Stimulated activated CD4-positive, alpha-beta T cell treated with anti-CD3 and anti-CD28 coated beads, Interleukin-12 subunit alpha, Interleukin-12 subunit beta, amount 100 ng/mL, for 24 hours (primary cell): Measurements from ENCODE around the gene SH2B2.

ENCODE experiments used
- DNase-seq, 2 experiments: peaks; one replicate each; pipeline ENCODE4 v3.0.0-alpha.2; 2020; ENCODE audit warnings: low read depth in 2 of 2

SH2B2 gene

DNA sequence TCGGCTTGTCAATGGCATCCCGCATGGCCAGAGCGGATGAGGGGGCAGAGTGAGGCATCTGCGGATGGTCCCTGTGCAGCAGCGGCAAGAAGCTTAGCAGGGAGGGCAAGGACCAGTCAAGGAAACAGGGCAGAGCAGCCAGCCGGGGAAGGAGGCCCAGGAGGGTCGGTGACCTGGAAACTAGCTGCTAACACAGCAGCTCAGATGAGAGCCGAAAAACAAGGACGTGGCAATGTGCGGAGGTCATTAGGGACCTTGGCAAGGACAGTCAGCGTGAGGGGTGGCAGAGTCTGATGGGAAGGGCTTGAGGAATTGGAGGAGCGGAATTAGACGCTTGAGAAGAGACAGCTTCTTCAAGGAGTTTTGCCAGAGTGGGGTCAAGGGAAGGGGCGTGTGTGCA, 20.1 kb upstream of the SH2B2 start:
- DNase-seq = no peak

DNA sequence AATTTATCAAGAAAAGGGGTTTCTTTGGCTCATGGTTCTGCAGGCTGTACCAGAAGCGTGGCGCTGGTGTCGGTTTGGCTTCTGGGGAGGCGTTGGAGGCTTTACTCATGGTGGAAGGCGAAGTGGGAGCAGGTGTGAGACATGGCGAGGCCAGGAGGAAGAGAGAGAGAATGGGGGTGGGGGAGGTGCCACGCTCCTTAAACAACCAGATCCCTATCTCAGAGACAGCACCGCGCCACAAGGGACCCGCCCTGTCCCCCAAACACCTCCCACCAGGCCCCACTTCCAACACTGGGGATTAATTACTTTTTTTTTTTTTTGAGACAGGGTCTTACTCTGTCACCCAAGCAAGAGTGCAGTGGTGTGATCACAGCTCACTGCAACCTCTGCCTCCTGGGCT, 18.0 kb upstream of the SH2B2 start:
- no peak for DNase-seq

DNA sequence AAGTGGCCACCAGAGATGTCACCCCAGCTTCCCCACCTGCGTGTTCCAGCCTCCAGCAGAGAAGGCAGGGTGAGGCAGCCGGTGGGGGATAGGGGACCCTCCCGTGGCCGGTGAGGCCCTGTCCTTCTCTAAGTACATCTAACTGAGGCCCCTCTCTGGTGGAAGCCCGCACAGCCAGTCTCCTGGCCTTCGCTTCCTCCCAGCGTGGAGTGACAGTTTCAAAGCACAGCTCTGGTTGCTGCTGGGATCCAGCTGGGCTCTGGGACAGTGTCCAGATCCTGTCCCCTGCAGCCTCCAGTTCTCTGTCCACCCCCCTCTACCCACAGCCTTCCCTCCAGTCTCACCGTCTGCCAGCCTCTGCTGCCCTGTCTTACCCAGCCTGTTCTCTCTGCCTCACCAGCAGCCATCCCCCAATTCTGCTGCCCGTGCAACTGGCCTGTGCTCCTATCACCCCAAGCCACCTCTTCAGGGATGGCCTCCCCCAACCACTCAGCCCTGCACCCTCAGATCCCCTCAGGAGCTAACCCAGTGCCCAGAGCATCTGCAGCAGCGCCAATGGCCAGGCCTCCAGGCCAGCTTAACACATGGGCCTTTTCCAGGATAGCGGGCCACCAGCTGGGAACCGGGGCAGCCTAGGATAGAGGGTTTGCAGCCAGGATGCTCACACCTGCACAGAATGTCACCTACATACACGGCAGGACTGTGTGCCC, 16.3 kb upstream of the SH2B2 start:
- no peak for DNase-seq

- DNase-seq = no peak
Measured at GRCh38 chr7:102271158-102271798, 15.4 kb upstream of the SH2B2 start.

- DNase-seq = peak; percentile 46 to 65
Measured at GRCh38 chr7:102272075-102272916, 14.4 kb upstream of the SH2B2 start.

DNA sequence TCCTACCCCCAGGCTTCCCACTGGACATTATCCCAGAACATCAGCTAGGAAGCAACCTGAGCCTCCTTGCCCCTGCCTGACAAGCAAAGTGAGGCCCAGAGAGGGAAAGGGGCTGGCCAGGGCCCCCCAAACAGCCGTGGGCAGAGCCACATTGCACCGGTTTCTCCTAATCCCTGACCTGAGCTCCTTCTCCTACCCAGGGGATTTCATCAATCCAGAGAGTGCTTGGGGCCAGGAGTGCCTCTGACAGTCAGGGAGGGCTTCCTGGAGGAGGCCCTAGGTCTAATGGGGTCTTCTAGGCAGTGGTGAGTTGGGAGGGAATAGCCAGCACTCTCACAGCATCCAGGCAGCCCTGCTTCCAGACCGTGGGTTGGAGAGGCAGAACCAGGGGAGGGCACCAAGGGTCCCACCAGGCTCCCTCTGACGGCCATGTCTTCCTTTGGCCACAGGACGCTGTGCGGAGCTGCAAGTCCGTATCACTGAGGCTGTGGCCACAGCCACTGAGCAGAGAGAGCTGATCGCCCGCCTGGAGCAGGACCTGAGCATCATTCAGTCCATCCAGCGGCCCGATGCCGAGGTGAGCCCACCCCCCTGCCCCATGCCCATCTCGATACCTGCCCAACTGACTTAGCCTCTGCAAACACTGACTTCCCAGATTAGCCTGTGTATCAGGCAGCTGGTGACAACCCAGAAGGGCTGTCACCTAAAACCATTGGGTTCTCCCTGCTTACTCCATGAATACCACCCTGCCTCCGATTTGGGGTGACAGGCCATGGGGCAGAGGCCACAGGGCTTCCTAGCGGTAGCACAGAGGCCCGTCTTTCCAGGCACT, 13.5 kb upstream of the SH2B2 start:
- no peak for DNase-seq

- DNase-seq = no peak
Measured at GRCh38 chr7:102273749-102274712, 12.6 kb upstream of the SH2B2 start.

GRCh38 chr7:102275123-102275703, 11.5 kb upstream of the SH2B2 start:
- no peak for DNase-seq

- no peak for DNase-seq
Measured at GRCh38 chr7:102277901-102278300, 8.8 kb upstream of the SH2B2 start.

DNA sequence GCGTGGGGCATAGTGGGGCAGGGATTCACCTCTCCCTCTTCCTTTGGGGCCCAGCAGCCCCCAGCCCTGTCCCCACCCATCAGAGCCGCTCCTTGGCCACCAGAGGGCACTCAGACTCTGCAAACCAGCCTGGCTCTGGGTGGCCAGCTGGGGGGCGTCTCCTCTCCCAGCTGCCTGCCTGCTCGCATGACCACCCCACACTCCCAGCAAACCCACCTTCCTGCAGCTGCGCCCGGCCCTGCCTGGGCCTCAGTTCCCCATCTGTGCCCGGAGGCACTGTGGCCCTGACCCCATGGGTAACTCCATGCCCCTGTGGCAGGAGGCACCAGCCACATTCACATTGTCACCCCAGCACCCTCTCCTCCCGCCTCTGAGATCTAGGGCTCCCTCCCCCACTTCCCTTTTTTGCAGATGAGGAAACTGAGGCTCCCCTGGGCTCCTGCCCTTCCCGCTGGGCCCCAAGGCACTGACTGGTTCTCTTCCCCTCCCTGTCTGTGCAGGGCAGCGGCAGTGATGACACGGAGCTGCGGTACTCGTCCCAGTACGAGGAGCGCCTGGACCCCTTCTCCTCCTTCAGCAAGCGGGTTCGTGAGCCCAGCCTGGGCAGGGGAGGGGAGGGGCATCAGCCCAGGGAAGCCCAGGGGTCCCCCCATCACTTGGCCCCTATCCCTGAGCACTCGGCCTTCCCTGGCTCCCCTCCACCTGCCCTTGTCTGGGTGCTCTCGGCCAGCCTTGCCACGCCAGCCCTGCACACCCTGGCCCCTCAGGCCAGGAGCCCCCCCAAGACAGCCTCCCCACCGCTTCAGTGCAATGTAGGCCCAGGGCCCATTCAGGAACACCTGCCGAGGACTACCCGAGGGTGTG, 6.9 kb upstream of the SH2B2 start:
- DNase-seq = peak in 1 of 2 experiments; percentile 48

- DNase-seq = no peak
Measured at GRCh38 chr7:102280521-102280920, 6.1 kb upstream of the SH2B2 start.

DNA sequence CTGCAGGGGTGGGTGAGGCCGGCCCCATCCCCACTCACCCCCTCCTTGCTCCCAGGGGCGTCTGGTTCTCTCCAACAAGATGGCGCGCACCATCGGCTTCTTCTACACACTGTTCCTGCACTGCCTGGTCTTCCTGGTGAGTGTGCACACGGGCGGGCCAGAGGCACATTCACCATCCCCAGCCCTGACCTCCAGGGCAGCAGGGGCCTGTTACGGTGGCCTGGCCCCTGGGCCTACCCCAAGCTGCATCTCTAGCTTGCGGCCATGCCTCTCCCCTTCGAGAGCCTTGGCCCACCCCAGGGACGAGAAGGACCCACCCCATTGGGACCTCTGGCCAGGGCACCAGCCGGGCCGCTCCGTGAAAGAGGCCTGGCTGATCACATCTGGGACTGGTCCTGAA, 4.9 kb upstream of the SH2B2 start:
- DNase-seq = no peak

GRCh38 chr7:102282465-102283362, 4.0 kb upstream of the SH2B2 start:
- DNase-seq = no peak

DNA sequence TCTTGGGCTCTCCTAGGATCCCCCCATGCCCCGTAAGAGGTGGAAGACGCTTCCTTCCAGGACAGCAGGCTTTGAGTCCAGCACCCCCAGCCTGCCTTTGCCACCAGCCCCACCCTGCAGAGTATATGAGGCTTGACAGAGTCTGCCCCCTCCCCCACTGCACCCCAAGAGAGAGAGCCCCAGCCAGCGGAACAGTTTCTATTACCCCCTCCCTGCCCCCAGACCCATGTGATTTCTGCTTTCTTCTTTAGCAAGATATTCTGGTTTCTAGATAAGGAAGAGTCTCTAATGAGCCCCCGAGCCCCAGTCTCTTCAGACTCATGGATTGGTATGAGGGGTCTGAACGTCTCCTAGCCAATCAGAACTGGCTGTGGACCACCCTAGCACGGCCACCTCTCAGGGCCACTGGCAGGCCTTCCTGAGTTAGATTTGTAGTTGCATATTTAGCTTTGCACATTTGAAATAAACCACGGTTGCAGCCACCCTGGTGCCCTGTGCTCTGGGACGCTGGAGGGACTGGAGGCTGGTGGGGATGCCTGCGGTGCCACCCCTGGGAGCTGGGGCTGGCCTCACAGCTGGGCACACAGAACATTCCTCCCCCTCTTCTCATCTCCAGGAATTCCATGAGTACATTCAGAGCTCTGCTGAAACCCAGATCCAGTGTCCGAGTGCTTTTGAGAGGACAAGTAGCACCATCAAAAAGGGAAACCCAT, 3.0 kb upstream of the SH2B2 start:
- DNase-seq = no peak

GRCh38 chr7:102284399-102284798, 2.3 kb upstream of the SH2B2 start:
- DNase-seq = no peak

GRCh38 chr7:102284891-102285539, 1.7 kb upstream of the SH2B2 start:
- DNase-seq = no peak
